ENCODE results near the gene PSME3. TPM values are rescaled to one million over a fixed set of nuclear protein-coding genes. Genes with fewer than 3 reads are reported as not detected.
A peak's percentile ranks its signal among the peaks of the same experiment; 100 is the strongest.

Gene PSME3
- total and polyA plus RNA-seq, 2 of the 13 experiments (the other 11 are each of a cell fraction or from before 2014, with no cell fraction given) = 66.3 to 135 TPM

GRCh38 chr17:42791948-42792347 lies 41.2 kb upstream of the PSME3 start (continued):
- TF ChIP-seq ZBTB40 (IDR thresholded peaks at IDR 0.05) (no peak), ZBTB40 (CRISPR knock-in tag; IDR thresholded peaks at IDR 0.05) (no peak), SMAD9 (CRISPR knock-in tag; IDR thresholded peaks at IDR 0.05) (no peak), AGO2 (optimal IDR thresholded peaks at IDR 0.05; ENCODE audit: low read depth, low read length) (no peak), ZNF777 (CRISPR knock-in tag; IDR thresholded peaks at IDR 0.05) (no peak), DMAP1 (CRISPR knock-in tag; IDR thresholded peaks at IDR 0.05) (no peak), SYNCRIP (IDR thresholded peaks at IDR 0.05; ENCODE audit: insufficient read depth, low read depth, low read length) (no peak), HNF1A (IDR thresholded peaks at IDR 0.05; ENCODE audit: low read depth) (0 out of 2 replicates have a peak, but pooled peaks have one; percentile 20), HNF1A (CRISPR knock-in tag; IDR thresholded peaks at IDR 0.05; ENCODE audit: borderline replicate concordance) (no peak), DR1 (CRISPR knock-in tag; IDR thresholded peaks at IDR 0.05) (no peak), MTF1 (CRISPR knock-in tag; IDR thresholded peaks at IDR 0.05) (no peak), U2AF2 (IDR thresholded peaks at IDR 0.05; ENCODE audit: low read depth, low read length) (no peak), TFE3 (CRISPR knock-in tag; IDR thresholded peaks at IDR 0.05) (no peak), REXO4 (CRISPR knock-in tag; IDR thresholded peaks at IDR 0.05; ENCODE audit: borderline replicate concordance) (no peak), ZNF781 (CRISPR knock-in tag; IDR thresholded peaks at IDR 0.05; ENCODE audit: borderline replicate concordance, not compliant biosample characterization) (no peak), BRD4 (CRISPR knock-in tag; IDR thresholded peaks at IDR 0.05) (no peak)

All from HepG2 (cell line).